Measurements from ENCODE around the gene ZBTB17. TPM values are rescaled to one million over a fixed set of nuclear protein-coding genes. Genes with fewer than 3 reads are reported as not detected.

ZBTB17 gene
- total and polyA plus RNA-seq, 12 donors, result 8.0 to 172 (median 33.7) TPM

DNA sequence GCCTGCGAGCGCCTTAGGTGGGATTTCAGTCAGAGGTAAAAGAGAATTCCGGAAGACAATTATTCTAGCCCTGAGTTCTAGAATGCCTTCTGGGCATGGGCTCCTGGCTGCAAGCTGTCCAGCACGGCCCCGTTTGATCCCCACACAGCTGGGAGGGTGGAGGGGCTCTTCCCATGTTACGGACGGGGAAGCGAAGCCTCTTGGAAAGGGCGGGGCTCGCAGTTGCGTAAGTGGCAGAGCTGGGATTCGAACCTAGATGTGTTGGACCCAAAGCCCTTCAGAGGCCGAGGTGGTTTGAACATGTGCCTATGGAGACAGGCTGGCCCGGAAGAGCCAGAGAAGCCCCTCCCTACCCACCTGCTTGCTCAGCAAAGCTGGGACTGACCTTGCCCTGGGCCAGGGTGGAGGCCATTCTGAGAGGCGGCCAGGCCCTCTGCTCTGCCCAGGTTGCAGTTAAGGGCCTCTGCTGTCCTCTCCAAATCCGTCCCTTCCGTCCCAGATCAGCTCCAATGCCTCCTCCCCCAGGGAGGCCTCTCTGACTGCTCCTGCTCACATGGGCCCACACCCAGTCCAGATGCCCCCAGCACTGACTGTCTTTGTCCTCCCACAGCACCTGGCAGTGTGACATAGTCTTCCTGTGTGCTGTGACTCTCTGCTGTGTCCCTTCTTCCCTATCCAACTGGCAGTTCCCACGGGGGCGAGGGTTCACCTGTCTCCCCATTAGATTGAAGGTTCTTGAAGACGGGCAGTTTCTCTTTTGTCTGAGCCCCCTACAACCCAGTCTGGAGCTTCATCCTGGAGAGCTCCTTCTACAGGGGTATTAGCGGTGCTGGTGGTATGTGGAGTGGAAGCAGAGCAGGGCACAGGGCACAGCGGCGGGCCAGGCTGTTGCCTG, 43.1 kb upstream of the ZBTB17 start:
- Histone ChIP-seq H3K4me3 (no peak overlapping the region), H3K4me1 (replicated peaks in 1 of 2) (peaks cover 73 to 77% of the 10 kb centered on the region in 2 donors), H3K9me3 (replicated peaks in 1 of 3) (no peaks in the 10 kb centered on the region), H3K27me3 (no peaks in the 10 kb centered on the region), H3K36me3 (replicated peaks in 1 of 2) (no peaks in the 10 kb centered on the region), H3K27ac (peak overlapping the region in 4 of 5 donors; percentile 84 to 97 (median 94))
- WGBS, 4 donors, result 69 to 75% (median 73%) methylated on average over 12 to 23 of the region's 23 CpGs
- DNase-seq, result no peak
- TF ChIP-seq, protein P1, sequence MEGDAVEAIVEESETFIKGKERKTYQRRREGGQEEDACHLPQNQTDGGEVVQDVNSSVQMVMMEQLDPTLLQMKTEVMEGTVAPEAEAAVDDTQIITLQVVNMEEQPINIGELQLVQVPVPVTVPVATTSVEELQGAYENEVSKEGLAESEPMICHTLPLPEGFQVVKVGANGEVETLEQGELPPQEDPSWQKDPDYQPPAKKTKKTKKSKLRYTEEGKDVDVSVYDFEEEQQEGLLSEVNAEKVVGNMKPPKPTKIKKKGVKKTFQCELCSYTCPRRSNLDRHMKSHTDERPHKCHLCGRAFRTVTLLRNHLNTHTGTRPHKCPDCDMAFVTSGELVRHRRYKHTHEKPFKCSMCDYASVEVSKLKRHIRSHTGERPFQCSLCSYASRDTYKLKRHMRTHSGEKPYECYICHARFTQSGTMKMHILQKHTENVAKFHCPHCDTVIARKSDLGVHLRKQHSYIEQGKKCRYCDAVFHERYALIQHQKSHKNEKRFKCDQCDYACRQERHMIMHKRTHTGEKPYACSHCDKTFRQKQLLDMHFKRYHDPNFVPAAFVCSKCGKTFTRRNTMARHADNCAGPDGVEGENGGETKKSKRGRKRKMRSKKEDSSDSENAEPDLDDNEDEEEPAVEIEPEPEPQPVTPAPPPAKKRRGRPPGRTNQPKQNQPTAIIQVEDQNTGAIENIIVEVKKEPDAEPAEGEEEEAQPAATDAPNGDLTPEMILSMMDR (IDR thresholded peaks at IDR 0.05), result no peak
- no peak for TF ChIP-seq POLR2A (IDR thresholded peaks at IDR 0.05)
- intact Hi-C loops (cut with DNase I), result loop anchor here in 1 of 2 donors (10.0 kb wide), 1 partner anchor 166 kb away; no protein-coding TSS in a partner anchor

DNA sequence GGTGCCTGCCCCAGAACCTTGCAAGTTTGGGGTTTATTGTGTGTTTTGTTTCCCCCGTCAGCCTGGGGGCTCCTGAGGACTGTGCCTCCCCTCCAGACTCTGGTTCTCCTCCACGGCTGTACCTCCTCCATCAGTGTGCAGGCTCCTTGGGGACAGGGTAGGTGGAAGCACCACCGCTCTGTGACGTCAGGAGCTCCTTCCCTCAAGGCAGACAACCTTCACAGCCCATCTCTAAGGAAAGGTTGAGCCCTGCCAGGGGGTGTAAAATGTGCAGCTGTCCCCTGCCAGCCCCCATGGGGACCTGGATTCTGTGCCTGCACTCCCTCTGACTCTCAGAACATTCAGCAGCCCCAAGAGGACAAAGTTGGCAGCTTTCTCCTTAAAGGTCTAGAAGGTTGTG, 42.4 kb upstream of the ZBTB17 start:
- peak overlapping the region; percentile 84 to 97 (median 94) for H3K27ac ChIP-seq
- no peak overlapping the region for H3K4me3 ChIP-seq
- H3K4me1 ChIP-seq (replicated peaks in 1 of 2), result peaks cover 80 to 84% of the 10 kb centered on the region in 2 donors
- TF ChIP-seq, protein P1 (IDR thresholded peaks at IDR 0.05), result no peak
- no peak for TF ChIP-seq POLR2A (IDR thresholded peaks at IDR 0.05)
- H3K36me3 ChIP-seq (replicated peaks in 1 of 2), result no peaks in the 10 kb centered on the region
- no peak for DNase-seq
- intact Hi-C loops (cut with DNase I), result loop anchor here in 1 of 2 donors (10.0 kb wide), 1 partner anchor 166 kb away; no protein-coding TSS in a partner anchor
- no peaks in the 10 kb centered on the region for H3K9me3 ChIP-seq (replicated peaks in 1 of 3)
- 10 to 47% (median 40%) methylated on average over 2 to 4 of the region's 4 CpGs for WGBS, 4 donors
- H3K27me3 ChIP-seq, result no peaks in the 10 kb centered on the region

DNA sequence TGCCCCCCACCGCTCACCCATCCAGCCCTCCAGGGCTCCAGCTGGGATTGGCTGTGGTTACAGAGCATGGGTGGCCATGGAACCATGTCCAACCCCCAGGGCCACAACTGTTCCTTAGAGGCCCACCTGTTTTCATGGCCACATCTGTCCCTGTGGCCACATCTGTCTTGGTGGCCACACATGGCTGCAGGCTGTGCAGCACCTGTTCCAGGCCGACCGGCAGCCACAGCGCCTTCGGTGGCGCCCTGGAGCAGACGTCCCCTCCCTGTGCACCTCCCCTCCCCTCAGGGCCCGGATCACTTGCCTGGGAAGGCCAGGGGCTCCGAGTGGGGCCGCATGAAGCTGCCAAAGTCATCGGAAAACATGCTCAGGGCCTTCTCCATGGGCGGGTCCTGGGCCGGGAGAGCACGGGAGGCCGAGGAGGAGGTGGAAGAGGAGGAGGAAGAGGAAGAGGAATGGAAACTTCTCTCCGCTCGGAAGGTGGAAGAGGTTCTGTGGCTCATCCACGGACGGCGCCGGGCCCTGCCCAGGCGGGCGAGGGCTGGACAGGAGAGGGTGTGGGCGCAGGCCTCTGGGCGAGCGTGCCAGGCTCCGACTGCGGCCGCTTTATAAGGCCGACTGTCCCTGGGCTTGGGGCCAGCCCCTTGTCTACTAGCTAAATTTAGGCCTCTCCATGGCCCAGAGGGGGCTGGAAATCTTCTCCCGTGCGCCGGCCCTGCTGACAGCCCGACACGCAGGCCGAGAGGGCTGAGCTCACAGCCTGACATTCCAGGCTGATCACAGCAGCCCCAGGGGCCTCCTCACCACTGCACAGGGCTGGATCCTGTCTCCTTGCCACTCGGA, 41.8 kb upstream of the ZBTB17 start, which contains the start of gene HSPB7:
HSPB7 (minus strand) TSS at position 583 of the 843 bp plus-strand sequence; CDS start at position 503, 80 bp downstream.
- Histone ChIP-seq H3K27ac (peak within 1 kb of the TSS; percentile 84 to 97 (median 94)), H3K36me3 (replicated peaks in 1 of 2) (no peaks in the 10 kb centered on the region), H3K4me1 (replicated peaks in 1 of 2) (peaks cover 86 to 90% of the 10 kb centered on the region in 2 donors), H3K9me3 (replicated peaks in 1 of 3) (no peaks in the 10 kb centered on the region), H3K4me3 (peak within 1 kb of the TSS in 2 of 4 donors; percentile 16 to 53), H3K27me3 (no peaks in the 10 kb centered on the region)
- DNase-seq, result peak; percentile 91 to 97 (median 94)
- TF ChIP-seq, protein P1 (IDR thresholded peaks at IDR 0.05), result peak in 2 of 6 experiments; percentile 4 to 16
- peak; percentile 86 to 96 for TF ChIP-seq POLR2A (IDR thresholded peaks at IDR 0.05)
- WGBS, 4 donors, result 21 to 22% (median 22%) methylated on average over 19 to 37 of the region's 37 CpGs
- intact Hi-C loops (cut with DNase I), result loop anchor here in 1 of 2 donors (10.0 kb wide), 1 partner anchor 167 kb away; no protein-coding TSS in a partner anchor
